H9 (cell line): Measurements from ENCODE around the gene DCST2. TPM values are rescaled to one million over a fixed set of nuclear protein-coding genes. Genes with fewer than 3 reads are reported as not detected.

ENCODE experiments used
- DNase-seq: peaks from one replicate; pipeline ENCODE4 v3.0.0-alpha.2; 2017
- H2AFZ ChIP-seq: one replicate; pipeline ENCODE4 v1.6.1; 2013; ENCODE audit warnings: mild to moderate bottlenecking, low read length, control low read depth, moderate library complexity
- H2AK5ac ChIP-seq: 2 replicates; pipeline ENCODE4 v1.6.1; 2013; ENCODE audit warnings: low read length, control low read depth, mixed read lengths; ENCODE audit not compliant: insufficient read length
- H2BK120ac ChIP-seq: one replicate; pipeline ENCODE4 v1.6.1; 2013; ENCODE audit warnings: low read depth, mild to moderate bottlenecking, low read length, control low read depth, inconsistent platforms; ENCODE audit not compliant: poor library complexity, severe bottlenecking
- H2BK12ac ChIP-seq: 2 replicates; pipeline ENCODE4 v1.6.1; 2013; ENCODE audit warnings: low read length, control low read depth, mixed read lengths, low read depth; ENCODE audit not compliant: insufficient read length
- H2BK15ac ChIP-seq: 2 replicates; pipeline ENCODE4 v1.6.1; 2013; ENCODE audit warnings: low read depth, low read length, control low read depth
- H2BK20ac ChIP-seq: one replicate; pipeline ENCODE4 v1.6.1; 2013; ENCODE audit warnings: low read depth, mild to moderate bottlenecking, low read length, control low read depth, inconsistent platforms; ENCODE audit not compliant: poor library complexity, severe bottlenecking
- H2BK5ac ChIP-seq: 2 replicates; pipeline ENCODE4 v1.6.1; 2013; ENCODE audit warnings: low read length, control low read depth, mixed read lengths; ENCODE audit not compliant: insufficient read length
- H3K14ac ChIP-seq: 2 replicates; pipeline ENCODE4 v1.6.1; 2013; ENCODE audit warnings: low read length, control low read depth; ENCODE audit not compliant: insufficient read depth
- H3K18ac ChIP-seq: 2 replicates; pipeline ENCODE4 v1.6.1; 2013; ENCODE audit warnings: low read depth, mild to moderate bottlenecking, mixed read lengths, low read length, control low read depth; ENCODE audit not compliant: insufficient read length
- H3K23ac ChIP-seq: 2 replicates; pipeline ENCODE4 v1.6.1; 2013; ENCODE audit warnings: low read length, control low read depth, mixed read lengths, low read depth; ENCODE audit not compliant: insufficient read length
- H3K23me2 ChIP-seq: 2 replicates; pipeline ENCODE4 v1.6.1; 2013; ENCODE audit warnings: low read depth, mild to moderate bottlenecking, mixed read lengths, low read length, control low read depth; ENCODE audit not compliant: insufficient read length, poor library complexity, severe bottlenecking
- H3K27ac ChIP-seq: 2 replicates; pipeline ENCODE4 v1.5.1; 2013; ENCODE audit warnings: low read length, control low read depth, mixed read lengths, low read depth; ENCODE audit not compliant: insufficient read length
- H3K27me3 ChIP-seq: 2 replicates; pipeline ENCODE4 v1.6.1; 2013; ENCODE audit warnings: low read length, control low read depth, inconsistent platforms; ENCODE audit not compliant: insufficient read depth
- H3K4ac ChIP-seq: 2 replicates; pipeline ENCODE4 v1.6.1; 2013; ENCODE audit warnings: low read depth, mild to moderate bottlenecking, control low read depth, inconsistent platforms, low read length, moderate library complexity
- H3K4me1 ChIP-seq: 2 replicates; pipeline ENCODE4 v1.6.1; 2013; ENCODE audit warnings: low read length, control low read depth, inconsistent platforms; ENCODE audit not compliant: insufficient read depth
- H3K4me2 ChIP-seq: 2 replicates; pipeline ENCODE4 v1.6.1; 2013; ENCODE audit warnings: low read length, control low read depth, mixed read lengths; ENCODE audit not compliant: insufficient read length, insufficient read depth
- H3K56ac ChIP-seq: 2 replicates; pipeline ENCODE4 v1.6.1; 2013; ENCODE audit warnings: low read depth, mild to moderate bottlenecking, mixed read lengths, low read length, control low read depth; ENCODE audit not compliant: insufficient read length
- H3K79me1 ChIP-seq: 2 replicates; pipeline ENCODE4 v1.6.1; 2013; ENCODE audit warnings: low read depth, mild to moderate bottlenecking, moderate library complexity, low read length, control low read depth, inconsistent platforms; ENCODE audit not compliant: insufficient read depth, poor library complexity, severe bottlenecking
- H3K79me2 ChIP-seq: 2 replicates; pipeline ENCODE4 v1.6.1; 2013; ENCODE audit warnings: low read length, control low read depth, inconsistent platforms; ENCODE audit not compliant: insufficient read depth
- H3K9ac ChIP-seq: 2 replicates; pipeline ENCODE4 v1.6.1; 2013; ENCODE audit warnings: low read length, control low read depth, mixed read lengths; ENCODE audit not compliant: insufficient read length; ENCODE audit errors: extremely low read depth
- H3K9me3 ChIP-seq: one replicate; pipeline ENCODE4 v1.6.1; 2013; ENCODE audit warnings: low read depth, low read length, inconsistent platforms; ENCODE audit not compliant: control insufficient read depth
- H3T11ph ChIP-seq: one replicate; pipeline ENCODE4 v1.6.1; 2013; ENCODE audit warnings: mild to moderate bottlenecking, low read length, control low read depth, inconsistent platforms
- H4K20me1 ChIP-seq: one replicate; pipeline ENCODE4 v1.6.1; 2013; ENCODE audit not compliant: control insufficient read depth, insufficient read length, insufficient read depth
- H4K5ac ChIP-seq: 2 replicates; pipeline ENCODE4 v1.6.1; 2013; ENCODE audit warnings: low read depth, mild to moderate bottlenecking, mixed read lengths, low read length, control low read depth; ENCODE audit not compliant: insufficient read length
- H4K8ac ChIP-seq: replicated peaks from 2 replicates; pipeline ENCODE4 v1.6.1; 2013; ENCODE audit warnings: low read length, control low read depth, mixed read lengths, low read depth; ENCODE audit not compliant: insufficient read length
- H4K91ac ChIP-seq: 2 replicates; pipeline ENCODE4 v1.6.1; 2013; ENCODE audit warnings: low read depth, mild to moderate bottlenecking, moderate library complexity, mixed read lengths, low read length, control low read depth; ENCODE audit not compliant: insufficient read length
- H3K27ac Mint-ChIP-seq, 3 experiments: 2 replicates in 2 of 3; 3 replicates in 1 of 3; pipeline ENCODE4 v1.8.0; 2020 to 2021; ENCODE audit warnings: mixed read lengths in 3 of 3, mild to moderate bottlenecking in 1 of 3, moderate library complexity in 1 of 3
- H3K27me3 Mint-ChIP-seq: 2 replicates; pipeline ENCODE4 v1.8.0; 2021; ENCODE audit warnings: low read depth, mild to moderate bottlenecking, moderate library complexity, mixed read lengths
- H3K36me3 Mint-ChIP-seq, 3 experiments: 2 replicates in 2 of 3; 3 replicates in 1 of 3; pipeline ENCODE4 v1.8.0; 2020 to 2021; ENCODE audit warnings: low read depth in 3 of 3, mixed read lengths in 3 of 3; ENCODE audit not compliant: insufficient read depth in 1 of 3
- H3K4me1 Mint-ChIP-seq, 2 experiments: 2 replicates each; pipeline ENCODE4 v1.8.0; 2020; ENCODE audit warnings: mixed read lengths in 2 of 2
- H3K4me3 Mint-ChIP-seq, 2 experiments: 2 replicates in 1 of 2; 3 replicates in 1 of 2; pipeline ENCODE4 v1.8.0; 2020 to 2021; ENCODE audit warnings: mild to moderate bottlenecking in 2 of 2, mixed read lengths in 2 of 2, moderate library complexity in 1 of 2
- H3K9me3 Mint-ChIP-seq, 2 experiments: 2 replicates in 1 of 2; 3 replicates in 1 of 2; pipeline ENCODE4 v1.8.0; 2020; ENCODE audit warnings: mild to moderate bottlenecking in 2 of 2, mixed read lengths in 2 of 2, moderate library complexity in 1 of 2
- WGBS: extraction: QIAGEN DNeasy Blood & Tissue Kit; methylation state at CpG from one replicate; pipeline ENCODE4 v1.1.7; 2013; ENCODE audit warnings: missing lambda C conversion rate, low lambda C conversion rate, mixed read lengths; ENCODE audit not compliant: insufficient read length; ENCODE audit errors: extremely low coverage; 5-methylcytosine and 5-hydroxymethylcytosine counted together
- total RNA-seq: library from RNA; stranded (reverse); gene quantifications from 2 replicates; pipeline ENCODE4 v1.2.1, GENCODE V29; 2021
- TF ChIP-seq, protein P1 (sequence below): fragments of 200-600 bp; sonication (generic); conservative IDR thresholded peaks from 3 replicates; pipeline ENCODE4 v1.8.0; 2021; ENCODE audit warnings: antibody characterized with exemption, mild to moderate bottlenecking

DCST2 gene
- total RNA-seq, 1 experiment from 2014 or later = 0.35 TPM

DNA sequence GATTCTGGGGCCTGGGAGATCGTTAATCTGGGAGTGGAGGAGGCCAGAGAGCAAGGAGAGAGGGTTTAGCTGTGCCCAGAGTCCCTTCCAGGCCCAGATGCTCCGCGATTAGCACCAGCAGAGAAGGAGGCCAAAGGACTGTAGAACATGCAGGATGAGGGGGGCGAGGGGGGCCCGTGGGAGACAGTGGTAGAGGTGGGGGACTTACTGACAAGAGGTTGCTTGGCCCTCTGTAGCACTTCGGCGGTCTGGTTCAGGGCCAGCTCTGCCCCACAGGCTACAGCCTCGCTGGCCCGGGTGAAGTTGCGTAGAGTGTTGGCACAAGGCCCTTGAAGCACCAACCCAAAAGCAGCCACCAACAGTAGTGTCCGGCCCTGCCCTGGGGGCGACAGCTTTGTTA, 695 bp downstream of the DCST2 start:
- H3K79me1 ChIP-seq = no peaks in the 10 kb centered on the region
- no peak overlapping the region for H3K4me3 Mint-ChIP-seq

More for the DNA sequence above, 695 bp downstream of the DCST2 start:
- no peak overlapping the region for H3K4ac ChIP-seq
- no peak overlapping the region for H3K14ac ChIP-seq
- no peak overlapping the region for H2BK5ac ChIP-seq
- H2BK120ac ChIP-seq = no peak overlapping the region
- H4K8ac ChIP-seq = no peak overlapping the region
- no peak for DNase-seq
- no CpG with 5 or more reads among the region's 12 CpGs for WGBS
- no peak overlapping the region for H3K4me2 ChIP-seq
- H3K9me3 ChIP-seq = no peaks in the 10 kb centered on the region
- TF ChIP-seq, protein P1, sequence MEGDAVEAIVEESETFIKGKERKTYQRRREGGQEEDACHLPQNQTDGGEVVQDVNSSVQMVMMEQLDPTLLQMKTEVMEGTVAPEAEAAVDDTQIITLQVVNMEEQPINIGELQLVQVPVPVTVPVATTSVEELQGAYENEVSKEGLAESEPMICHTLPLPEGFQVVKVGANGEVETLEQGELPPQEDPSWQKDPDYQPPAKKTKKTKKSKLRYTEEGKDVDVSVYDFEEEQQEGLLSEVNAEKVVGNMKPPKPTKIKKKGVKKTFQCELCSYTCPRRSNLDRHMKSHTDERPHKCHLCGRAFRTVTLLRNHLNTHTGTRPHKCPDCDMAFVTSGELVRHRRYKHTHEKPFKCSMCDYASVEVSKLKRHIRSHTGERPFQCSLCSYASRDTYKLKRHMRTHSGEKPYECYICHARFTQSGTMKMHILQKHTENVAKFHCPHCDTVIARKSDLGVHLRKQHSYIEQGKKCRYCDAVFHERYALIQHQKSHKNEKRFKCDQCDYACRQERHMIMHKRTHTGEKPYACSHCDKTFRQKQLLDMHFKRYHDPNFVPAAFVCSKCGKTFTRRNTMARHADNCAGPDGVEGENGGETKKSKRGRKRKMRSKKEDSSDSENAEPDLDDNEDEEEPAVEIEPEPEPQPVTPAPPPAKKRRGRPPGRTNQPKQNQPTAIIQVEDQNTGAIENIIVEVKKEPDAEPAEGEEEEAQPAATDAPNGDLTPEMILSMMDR = no peak
- no peaks in the 10 kb centered on the region for H3K23me2 ChIP-seq
- H3K23ac ChIP-seq = no peak overlapping the region
- H2BK20ac ChIP-seq = no peak overlapping the region
- no peak overlapping the region for H2AK5ac ChIP-seq
- no peaks in the 10 kb centered on the region for H3K4me1 ChIP-seq
- H3T11ph ChIP-seq = no peak overlapping the region
- H4K5ac ChIP-seq = no peak overlapping the region
- H3K27ac ChIP-seq = no peak overlapping the region
- no peaks in the 10 kb centered on the region for H4K20me1 ChIP-seq
- Mint-ChIP-seq H3K36me3 (no peaks in the 10 kb centered on the region), H3K27ac (no peak overlapping the region), H3K9me3 (no peaks in the 10 kb centered on the region), H3K4me1 (peaks cover 0 to 9% of the 10 kb centered on the region in 2 experiments; a peak in 2 of 4 replicates), H3K27me3 (peaks cover 32% of the 10 kb centered on the region)
- H2AFZ ChIP-seq = no peak overlapping the region
- no peaks in the 10 kb centered on the region for H3K79me2 ChIP-seq
- H3K56ac ChIP-seq = no peak overlapping the region
- H3K18ac ChIP-seq = no peak overlapping the region
- no peaks in the 10 kb centered on the region for H3K27me3 ChIP-seq
- H2BK15ac ChIP-seq = no peak overlapping the region
- H3K9ac ChIP-seq = no peak overlapping the region
- H4K91ac ChIP-seq = no peak overlapping the region
- no peak overlapping the region for H2BK12ac ChIP-seq
